ENCODE data around the gene PCDHGA4. TPM values are rescaled to one million over a fixed set of nuclear protein-coding genes. Genes with fewer than 3 reads are reported as not detected.

PCDHGA4 gene
- total RNA-seq, 1 experiment from 2014 or later, result 2.6 TPM

DNA sequence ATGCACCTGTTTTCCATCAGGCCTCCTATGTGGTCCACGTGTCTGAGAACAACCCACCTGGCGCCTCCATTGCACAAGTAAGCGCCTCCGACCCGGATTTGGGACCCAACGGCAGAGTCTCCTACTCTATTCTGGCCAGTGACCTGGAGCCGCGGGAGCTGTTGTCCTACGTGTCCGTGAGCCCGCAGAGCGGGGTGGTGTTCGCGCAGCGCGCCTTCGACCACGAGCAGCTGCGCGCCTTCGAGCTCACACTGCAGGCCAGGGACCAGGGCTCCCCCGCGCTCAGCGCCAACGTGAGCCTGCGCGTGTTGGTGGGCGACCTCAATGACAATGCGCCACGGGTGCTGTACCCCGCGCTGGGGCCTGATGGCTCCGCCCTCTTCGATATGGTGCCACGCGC is 3.2 kb upstream of the PCDHGA4 start:
- DNase-seq, result no peak
- no peak overlapping the region for H3K4ac ChIP-seq (ENCODE audit: low read depth, low read length)
- H2AFZ ChIP-seq (ENCODE audit: low read length), result no peak overlapping the region
- Mint-ChIP-seq H3K4me1 (peaks cover 6% of the 10 kb centered on the region in 2 experiments), H3K9me3 (peaks cover 57 to 62% of the 10 kb centered on the region in 2 experiments), H3K36me3 (ENCODE audit: insufficient read depth in 1 of 3, low read depth in 3 of 3) (peaks cover 16 to 64% (median 43%) of the 10 kb centered on the region in 3 experiments), H3K27ac (no peak overlapping the region), H3K27me3 (ENCODE audit: low read depth) (peaks cover 2% of the 10 kb centered on the region), H3K4me3 (no peak overlapping the region)
- no peak overlapping the region for H4K91ac ChIP-seq (ENCODE audit: insufficient read length, low read depth, low read length)
- no peak overlapping the region for H3T11ph ChIP-seq (ENCODE audit: low read length)
- H2BK20ac ChIP-seq (ENCODE audit: low read depth, low read length, poor library complexity, severe bottlenecking), result no peak overlapping the region
- H3K14ac ChIP-seq (ENCODE audit: insufficient read depth, low read length), result no peak overlapping the region
- no peaks in the 10 kb centered on the region for H3K4me1 ChIP-seq (ENCODE audit: insufficient read depth, low read length)
- no peak overlapping the region for H2BK15ac ChIP-seq (ENCODE audit: low read depth, low read length)
- no peaks in the 10 kb centered on the region for H3K27me3 ChIP-seq (ENCODE audit: insufficient read depth, low read length)
- H3K4me2 ChIP-seq (ENCODE audit: insufficient read depth, insufficient read length, low read length), result no peak overlapping the region
- no peak overlapping the region for H3K27ac ChIP-seq (ENCODE audit: insufficient read length, low read depth, low read length)
- peaks cover 4% of the 10 kb centered on the region for H3K23me2 ChIP-seq (ENCODE audit: insufficient read length, low read depth, low read length, poor library complexity, severe bottlenecking)
- no peak overlapping the region for H4K5ac ChIP-seq (ENCODE audit: insufficient read length, low read depth, low read length)
- no peak overlapping the region for H3K23ac ChIP-seq (ENCODE audit: insufficient read length, low read depth, low read length)
- H3K79me1 ChIP-seq (ENCODE audit: insufficient read depth, low read depth, low read length, poor library complexity, severe bottlenecking), result no peaks in the 10 kb centered on the region
- H3K18ac ChIP-seq (ENCODE audit: insufficient read length, low read depth, low read length), result no peak overlapping the region
- no peak overlapping the region for H2BK12ac ChIP-seq (ENCODE audit: insufficient read length, low read depth, low read length)
- no CpG with 5 or more reads among the region's 36 CpGs for WGBS (ENCODE audit: extremely low coverage, insufficient read length, low lambda C conversion rate)
- no peak overlapping the region for H2BK5ac ChIP-seq (ENCODE audit: insufficient read length, low read length)
- no peak overlapping the region for H2BK120ac ChIP-seq (ENCODE audit: low read depth, low read length, poor library complexity, severe bottlenecking)
- TF ChIP-seq, protein P1, sequence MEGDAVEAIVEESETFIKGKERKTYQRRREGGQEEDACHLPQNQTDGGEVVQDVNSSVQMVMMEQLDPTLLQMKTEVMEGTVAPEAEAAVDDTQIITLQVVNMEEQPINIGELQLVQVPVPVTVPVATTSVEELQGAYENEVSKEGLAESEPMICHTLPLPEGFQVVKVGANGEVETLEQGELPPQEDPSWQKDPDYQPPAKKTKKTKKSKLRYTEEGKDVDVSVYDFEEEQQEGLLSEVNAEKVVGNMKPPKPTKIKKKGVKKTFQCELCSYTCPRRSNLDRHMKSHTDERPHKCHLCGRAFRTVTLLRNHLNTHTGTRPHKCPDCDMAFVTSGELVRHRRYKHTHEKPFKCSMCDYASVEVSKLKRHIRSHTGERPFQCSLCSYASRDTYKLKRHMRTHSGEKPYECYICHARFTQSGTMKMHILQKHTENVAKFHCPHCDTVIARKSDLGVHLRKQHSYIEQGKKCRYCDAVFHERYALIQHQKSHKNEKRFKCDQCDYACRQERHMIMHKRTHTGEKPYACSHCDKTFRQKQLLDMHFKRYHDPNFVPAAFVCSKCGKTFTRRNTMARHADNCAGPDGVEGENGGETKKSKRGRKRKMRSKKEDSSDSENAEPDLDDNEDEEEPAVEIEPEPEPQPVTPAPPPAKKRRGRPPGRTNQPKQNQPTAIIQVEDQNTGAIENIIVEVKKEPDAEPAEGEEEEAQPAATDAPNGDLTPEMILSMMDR (conservative IDR thresholded peaks at IDR 0.05), result no peak
- peaks cover 30% of the 10 kb centered on the region for H3K9me3 ChIP-seq (ENCODE audit: control insufficient read depth, low read depth, low read length)
- H2AK5ac ChIP-seq (ENCODE audit: insufficient read length, low read length), result no peak overlapping the region
- H3K79me2 ChIP-seq (ENCODE audit: insufficient read depth, low read length), result no peaks in the 10 kb centered on the region
- no peak overlapping the region for H3K9ac ChIP-seq (ENCODE audit: extremely low read depth, insufficient read length, low read length)
- H4K20me1 ChIP-seq (ENCODE audit: control insufficient read depth, insufficient read depth, insufficient read length), result no peaks in the 10 kb centered on the region
- no peak overlapping the region for H4K8ac ChIP-seq (replicated peaks; ENCODE audit: insufficient read length, low read depth, low read length)
- H3K56ac ChIP-seq (ENCODE audit: insufficient read length, low read depth, low read length), result no peak overlapping the region

Measured in H9 (cell line).